B cell (primary cell): ENCODE data around the gene CPA2. TPM values are rescaled to one million over a fixed set of nuclear protein-coding genes. Genes with fewer than 3 reads are reported as not detected.

ENCODE experiments used
- ATAC-seq: fragments of 200-7000 bp; cut with Tn5 transposase; one replicate; pipeline ENCODE4 v1.10.0; 2021; ENCODE audit warnings: low read depth, mild to moderate bottlenecking, moderate number of reproducible peaks, moderate library complexity
- CTCF ChIA-PET: fragments of 350-600 bp; sonication (Branson Sonifier 250); formaldehyde crosslinking; loops from one replicate; lab custom pipeline; 2021; ENCODE audit warnings: antibody characterized with exemption, inconsistent platforms; lab: Charles Lee
- POLR2A ChIA-PET: fragments of 350-600 bp; sonication (Branson Sonifier 250); formaldehyde crosslinking; loops from one replicate; lab custom pipeline; 2021; ENCODE audit warnings: antibody characterized with exemption; lab: Charles Lee
- DNase-seq: peaks from one replicate; pipeline ENCODE4 v3.0.0; 2013
- H2AFZ ChIP-seq: 2 replicates; pipeline ENCODE4 v1.6.1; 2012; ENCODE audit warnings: mild to moderate bottlenecking, low read depth, low read length; ENCODE audit not compliant: insufficient read depth, poor library complexity, severe bottlenecking
- H3K27ac ChIP-seq, 2 donors: 1 replicate in 1 of 2; 2 replicates in 1 of 2; pipeline ENCODE4 v1.5.1; 2012 to 2013; ENCODE audit warnings: low read length in 2 of 2, mild to moderate bottlenecking in 2 of 2, moderate library complexity in 1 of 2
- H3K27me3 ChIP-seq, 4 experiments: fragments of 200-600 bp in 1 of 4; sonication (generic) in 1 of 4; replicated peaks in 1 of 4; 1 replicate in 2 of 4; 2 replicates in 2 of 4; pipeline versions ENCODE4 v1.6.1 to v1.7.0; 2013 to 2016; ENCODE audit warnings: low read length in 3 of 4, mild to moderate bottlenecking in 2 of 4, mixed read lengths in 1 of 4, moderate library complexity in 1 of 4; ENCODE audit not compliant: insufficient read depth in 4 of 4, control insufficient read depth in 3 of 4; ENCODE audit errors: control extremely low read depth in 1 of 4
- H3K36me3 ChIP-seq, 2 experiments: replicated peaks in 1 of 2; 1 replicate in 1 of 2; 2 replicates in 1 of 2; pipeline versions ENCODE4 v1.6.1 to v1.7.1; 2013; ENCODE audit warnings: low read length in 1 of 2; ENCODE audit not compliant: insufficient read depth in 2 of 2, control insufficient read depth in 1 of 2; ENCODE audit errors: control extremely low read depth in 1 of 2, extremely low read depth in 1 of 2
- H3K4me1 ChIP-seq, 2 donors: fragments of 200-600 bp in 1 of 2; sonication (generic) in 1 of 2; 1 replicate in 1 of 2; 2 replicates in 1 of 2; pipeline versions ENCODE4 v1.5.1 to v1.6.1; 2013 to 2017; ENCODE audit warnings: low read length in 2 of 2; ENCODE audit not compliant: control insufficient read depth in 2 of 2, insufficient read depth in 2 of 2
- H3K4me2 ChIP-seq: replicated peaks from 2 replicates; pipeline ENCODE3; 2012; ENCODE audit warnings: mild to moderate bottlenecking, low read depth, low read length; ENCODE audit not compliant: poor library complexity, severe bottlenecking
- H3K4me3 ChIP-seq, 5 experiments: fragments of 200-600 bp in 1 of 5; sonication (generic) in 1 of 5; 1 replicate in 3 of 5; 2 replicates in 2 of 5; pipeline versions ENCODE4 v1.5.1 to v1.7.0; 2011 to 2016; ENCODE audit warnings: low read length in 4 of 5, mild to moderate bottlenecking in 4 of 5, low read depth in 2 of 5, control low read depth in 1 of 5, moderate library complexity in 1 of 5; ENCODE audit not compliant: insufficient read depth in 1 of 5; ENCODE audit errors: control extremely low read depth in 1 of 5, extremely low read depth in 1 of 5
- H3K79me2 ChIP-seq: fragments of 200-600 bp; sonication (generic); one replicate; pipeline ENCODE4 v1.6.0; 2016; ENCODE audit warnings: low read length; ENCODE audit not compliant: control insufficient read depth, insufficient read depth
- H3K9ac ChIP-seq: fragments of 200-600 bp; sonication (generic); 2 replicates; pipeline ENCODE4 v1.6.1; 2017; ENCODE audit warnings: mild to moderate bottlenecking, low read length, moderate library complexity
- H3K9me3 ChIP-seq, 3 donors: one replicate each; pipeline versions ENCODE4 v1.6.1 to v1.7.1; 2013; ENCODE audit warnings: low read length in 2 of 3; ENCODE audit not compliant: control insufficient read depth in 2 of 3, insufficient read depth in 1 of 3; ENCODE audit errors: control extremely low read depth in 1 of 3
- H4K20me1 ChIP-seq: 2 replicates; pipeline ENCODE4 v1.6.0; 2012; ENCODE audit warnings: mild to moderate bottlenecking, low read length; ENCODE audit not compliant: insufficient read depth, control insufficient read depth, poor library complexity, severe bottlenecking
- H3K27ac Mint-ChIP-seq: one replicate; pipeline ENCODE4 v1.8.0; 2021; ENCODE audit warnings: mixed read lengths
- H3K27me3 Mint-ChIP-seq: one replicate; pipeline ENCODE4 v1.8.0; 2021; ENCODE audit warnings: mixed read lengths
- H3K4me1 Mint-ChIP-seq: one replicate; pipeline ENCODE4 v1.8.0; 2021; ENCODE audit warnings: mixed read lengths
- H3K4me3 Mint-ChIP-seq: one replicate; pipeline ENCODE4 v1.8.0; 2021; ENCODE audit warnings: mixed read lengths
- H3K9me3 Mint-ChIP-seq: one replicate; pipeline ENCODE4 v1.8.0; 2022; ENCODE audit warnings: mixed read lengths; ENCODE audit not compliant: insufficient read depth
- CTCF ChIP-seq: fragments of 200-600 bp; IDR thresholded peaks from one replicate; pipeline ENCODE4 v1.8.0; 2022; ENCODE audit warnings: antibody characterized with exemption, mild to moderate bottlenecking
- EZH2 ChIP-seq: IDR thresholded peaks from 2 replicates; pipeline ENCODE4 v1.6.1; 2012; ENCODE audit warnings: borderline replicate concordance, low read depth, mild to moderate bottlenecking, moderate library complexity, low read length; ENCODE audit not compliant: insufficient read depth, poor library complexity, severe bottlenecking
- WGBS: methylation state at CpG from one replicate; pipeline ENCODE4 v1.1.5; 2013; ENCODE audit warnings: missing lambda C conversion rate; ENCODE audit not compliant: insufficient coverage; 5-methylcytosine and 5-hydroxymethylcytosine counted together
- intact Hi-C: fragments of 100-400 bp; cut with micrococcal nuclease; formaldehyde crosslinking; loops from one replicate; pipeline ENCODE4 v1.10.0; 2022
- polyA plus RNA-seq: library from polyadenylated mRNA; depleted of rRNA; stranded (reverse); fragments of >200 nt; gene quantifications from 2 replicates; pipeline ENCODE4 v1.2.3, GENCODE V29; 2012
- total RNA-seq, 2 donors: library from RNA; stranded (reverse); fragments of 120-200 nt in 1 of 2; gene quantifications; 1 replicate in 1 of 2; 2 replicates in 1 of 2; pipeline versions ENCODE4 v1.2.3 to v1.2.4, GENCODE V29; 2013 to 2022

Gene CPA2
- total and polyA plus RNA-seq, 2 donors (not counting 1 experiment from before 2014, with no cell fraction given), result not detected

GRCh38 chr7:130270947-130271800 is 4.5 kb downstream of the CPA2 start:
- Mint-ChIP-seq H3K27me3 (peaks cover 33% of the 10 kb centered on the region), H3K4me3 (no peak overlapping the region), H3K9me3 (no peaks in the 10 kb centered on the region), H3K4me1 (no peaks in the 10 kb centered on the region), H3K27ac (no peak overlapping the region)
- ATAC-seq (no peak), DNase-seq (no peak)
- H4K20me1 ChIP-seq, result no peaks in the 10 kb centered on the region
- no peak for TF ChIP-seq CTCF
- no peak for TF ChIP-seq EZH2
- peaks cover 0 to 7% (median 0%) of the 10 kb centered on the region in 3 donors for H3K9me3 ChIP-seq
- no peaks in the 10 kb centered on the region for H3K36me3 ChIP-seq
- CTCF ChIA-PET, result no interaction called here
- no peak overlapping the region for H3K4me3 ChIP-seq
- intact Hi-C loops, result no loop called here
- no peaks in the 10 kb centered on the region for H3K79me2 ChIP-seq
- H2AFZ ChIP-seq, result no peak overlapping the region
- POLR2A ChIA-PET, result no interaction called here
- H3K27ac ChIP-seq, result no peak overlapping the region
- peaks cover 0 to 2% of the 10 kb centered on the region in 2 donors for H3K4me1 ChIP-seq
- peaks cover 0 to 12% (median 6%) of the 10 kb centered on the region in 4 experiments for H3K27me3 ChIP-seq
- WGBS, result 98% methylated on average over 5 of the region's 12 CpGs
- H3K9ac ChIP-seq, result no peak overlapping the region
- H3K4me2 ChIP-seq, result no peak overlapping the region
